DND-41 (cell line): ENCODE data around the gene TSPAN10.

ENCODE experiments used
- ATAC-seq: fragments of 200-7000 bp; cut with Tn5 transposase; 3 replicates; pipeline ENCODE4 v1.9.1; 2021; ENCODE audit warnings: low read depth; ENCODE audit not compliant: insufficient read depth
- DNase-seq: peaks from one replicate; pipeline ENCODE4 v3.0.0-alpha.2; 2020
- H2AFZ ChIP-seq: 2 replicates; pipeline ENCODE4 v1.6.0; 2012; ENCODE audit warnings: low read depth, low read length
- H3K27ac ChIP-seq: 2 replicates; pipeline ENCODE4 v1.5.1; 2012; ENCODE audit warnings: low read length, inconsistent platforms
- H3K27me3 ChIP-seq: fragments of 200-600 bp; sonication (generic); 2 replicates; pipeline ENCODE4 v1.6.0; 2012; ENCODE audit warnings: low read length, mild to moderate bottlenecking, inconsistent platforms; ENCODE audit not compliant: insufficient read depth, poor library complexity
- H3K36me3 ChIP-seq: 2 replicates; pipeline ENCODE4 v1.5.1; 2012; ENCODE audit warnings: low read length, inconsistent platforms; ENCODE audit not compliant: insufficient read depth
- H3K4me1 ChIP-seq: 2 replicates; pipeline ENCODE4 v1.5.1; 2012; ENCODE audit warnings: mild to moderate bottlenecking, low read length; ENCODE audit not compliant: insufficient read depth
- H3K4me2 ChIP-seq: 2 replicates; pipeline ENCODE4 v1.6.0; 2012; ENCODE audit warnings: mild to moderate bottlenecking, moderate library complexity, low read length, inconsistent platforms; ENCODE audit not compliant: insufficient read depth
- H3K4me3 ChIP-seq, 2 experiments: fragments of 200-600 bp in 1 of 2; shearing (Covaris generic) in 1 of 2; 2 replicates each; pipeline ENCODE4 v1.5.1; 2012 to 2016; ENCODE audit warnings: inconsistent platforms in 2 of 2, low read length in 2 of 2, mild to moderate bottlenecking in 2 of 2, low read depth in 1 of 2, moderate library complexity in 1 of 2
- H3K79me2 ChIP-seq: 2 replicates; pipeline ENCODE4 v1.6.0; 2012; ENCODE audit warnings: low read length, inconsistent platforms; ENCODE audit not compliant: insufficient read depth
- H3K9ac ChIP-seq: 2 replicates; pipeline ENCODE4 v1.6.0; 2012; ENCODE audit warnings: low read depth, mild to moderate bottlenecking, inconsistent platforms, low read length, moderate library complexity
- H3K9me3 ChIP-seq: 2 replicates; pipeline ENCODE4 v1.5.1; 2012; ENCODE audit warnings: low read length, moderate library complexity, mild to moderate bottlenecking, inconsistent platforms; ENCODE audit not compliant: insufficient read depth, severe bottlenecking
- H4K20me1 ChIP-seq: 2 replicates; pipeline ENCODE4 v1.6.0; 2012; ENCODE audit warnings: low read length; ENCODE audit not compliant: insufficient read depth
- EZH2 ChIP-seq: IDR thresholded peaks from 3 replicates; pipeline ENCODE4 v1.6.1; 2012; ENCODE audit warnings: borderline replicate concordance, low read depth, mild to moderate bottlenecking, moderate library complexity, low read length, inconsistent platforms; ENCODE audit not compliant: severe bottlenecking
- TF ChIP-seq, protein P1 (sequence below): IDR thresholded peaks from 2 replicates; pipeline ENCODE4 v1.5.1; 2012; ENCODE audit warnings: borderline replicate concordance, low read length, moderate library complexity, mild to moderate bottlenecking; ENCODE audit not compliant: poor library complexity, severe bottlenecking; ENCODE audit errors: extremely low read depth

TSPAN10 gene

GRCh38 chr17:81621494-81622130 is 15.4 kb upstream of the TSPAN10 start:
- no peak for ATAC-seq
- Histone ChIP-seq H3K79me2 (peaks cover 57% of the 10 kb centered on the region), H2AFZ (no peak overlapping the region), H4K20me1 (peaks cover 19% of the 10 kb centered on the region; the same call in 1 of the 2 replicates), H3K27me3 (no peaks in the 10 kb centered on the region), H3K4me3 (no peak overlapping the region), H3K27ac (no peak overlapping the region), H3K9ac (no peak overlapping the region), H3K36me3 (peaks cover 79% of the 10 kb centered on the region), H3K4me2 (no peak overlapping the region), H3K4me1 (no peaks in the 10 kb centered on the region), H3K9me3 (no peaks in the 10 kb centered on the region)
- DNase-seq: no peak
- TF ChIP-seq, protein P1, sequence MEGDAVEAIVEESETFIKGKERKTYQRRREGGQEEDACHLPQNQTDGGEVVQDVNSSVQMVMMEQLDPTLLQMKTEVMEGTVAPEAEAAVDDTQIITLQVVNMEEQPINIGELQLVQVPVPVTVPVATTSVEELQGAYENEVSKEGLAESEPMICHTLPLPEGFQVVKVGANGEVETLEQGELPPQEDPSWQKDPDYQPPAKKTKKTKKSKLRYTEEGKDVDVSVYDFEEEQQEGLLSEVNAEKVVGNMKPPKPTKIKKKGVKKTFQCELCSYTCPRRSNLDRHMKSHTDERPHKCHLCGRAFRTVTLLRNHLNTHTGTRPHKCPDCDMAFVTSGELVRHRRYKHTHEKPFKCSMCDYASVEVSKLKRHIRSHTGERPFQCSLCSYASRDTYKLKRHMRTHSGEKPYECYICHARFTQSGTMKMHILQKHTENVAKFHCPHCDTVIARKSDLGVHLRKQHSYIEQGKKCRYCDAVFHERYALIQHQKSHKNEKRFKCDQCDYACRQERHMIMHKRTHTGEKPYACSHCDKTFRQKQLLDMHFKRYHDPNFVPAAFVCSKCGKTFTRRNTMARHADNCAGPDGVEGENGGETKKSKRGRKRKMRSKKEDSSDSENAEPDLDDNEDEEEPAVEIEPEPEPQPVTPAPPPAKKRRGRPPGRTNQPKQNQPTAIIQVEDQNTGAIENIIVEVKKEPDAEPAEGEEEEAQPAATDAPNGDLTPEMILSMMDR: no peak
- TF ChIP-seq EZH2: no peak

DNA sequence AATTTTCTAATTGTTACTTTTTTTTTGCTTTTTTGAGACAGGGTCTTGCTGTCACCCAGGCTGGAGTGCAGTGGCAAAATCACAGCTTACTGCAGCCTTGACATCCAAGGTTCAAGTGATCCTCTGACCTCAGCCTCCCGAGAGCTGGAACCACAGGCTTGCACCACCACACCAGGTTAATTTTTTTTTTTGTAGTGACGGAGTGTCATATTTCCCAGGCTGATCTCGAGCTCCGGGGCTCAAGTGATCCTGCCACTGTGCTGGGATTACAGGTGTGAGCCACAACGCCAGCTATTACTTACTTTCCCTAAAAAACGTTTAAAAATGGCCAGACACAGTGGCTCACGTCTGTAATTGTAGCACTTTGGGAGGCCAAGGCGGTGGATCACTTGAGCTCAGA is 6.7 kb upstream of the TSPAN10 start:
- H3K79me2 ChIP-seq: peaks cover 72% of the 10 kb centered on the region
- DNase-seq: no peak
- no peak overlapping the region for H3K4me3 ChIP-seq
- TF ChIP-seq EZH2: no peak
- TF ChIP-seq, protein P1: no peak
- H3K27me3 ChIP-seq: no peaks in the 10 kb centered on the region
- H3K27ac ChIP-seq: no peak overlapping the region
- H4K20me1 ChIP-seq: peaks cover 23% of the 10 kb centered on the region; the same call in 1 of the 2 replicates
- no peak overlapping the region for H3K9ac ChIP-seq
- H3K9me3 ChIP-seq: no peaks in the 10 kb centered on the region
- H3K36me3 ChIP-seq: peaks cover 60% of the 10 kb centered on the region
- H3K4me1 ChIP-seq: peaks cover 14% of the 10 kb centered on the region
- no peak overlapping the region for H2AFZ ChIP-seq
- no peak overlapping the region for H3K4me2 ChIP-seq
- ATAC-seq: no peak

- H3K9ac ChIP-seq: no peak overlapping the region
- peaks cover 78% of the 10 kb centered on the region for H3K79me2 ChIP-seq
- no peaks in the 10 kb centered on the region for H3K9me3 ChIP-seq
- H3K4me1 ChIP-seq: peaks cover 22% of the 10 kb centered on the region
- TF ChIP-seq, protein P1: no peak
- TF ChIP-seq EZH2: no peak
- H3K36me3 ChIP-seq: peaks cover 58% of the 10 kb centered on the region
- no peak overlapping the region for H3K4me3 ChIP-seq
- DNase-seq (no peak), ATAC-seq (no peak)
- H4K20me1 ChIP-seq: peaks cover 35% of the 10 kb centered on the region; the same call in 1 of the 2 replicates
- H3K27ac ChIP-seq: no peak overlapping the region
- no peaks in the 10 kb centered on the region for H3K27me3 ChIP-seq
- no peak overlapping the region for H3K4me2 ChIP-seq
- H2AFZ ChIP-seq: no peak overlapping the region
Observed at GRCh38 chr17:81631482-81631881, 5.5 kb upstream of the TSPAN10 start.
